ENCODE results near the gene KCNG2. TPM values are rescaled to one million over a fixed set of nuclear protein-coding genes. Genes with fewer than 3 reads are reported as not detected.

The KCNG2 gene
- total RNA-seq, 1 donor from 2014 or later, result not detected

DNA sequence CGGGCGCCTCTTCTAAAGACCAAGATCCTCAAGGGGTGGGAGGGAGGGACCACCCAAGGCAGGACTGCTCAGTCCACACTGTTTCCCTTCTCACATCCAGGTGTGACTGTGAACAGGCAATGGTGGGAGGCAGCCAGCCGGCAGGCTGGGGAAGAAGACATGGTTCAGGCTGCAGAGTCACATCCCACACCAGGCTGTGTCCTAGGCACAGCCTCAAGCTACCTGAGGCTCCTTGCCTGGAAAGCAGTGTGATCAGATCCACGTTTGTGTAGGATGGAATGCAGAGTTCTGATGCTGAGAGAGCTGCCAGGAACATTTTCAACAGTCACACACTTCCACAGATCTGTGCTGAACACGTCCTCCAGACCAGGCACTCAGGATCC lies 137.4 kb downstream of the KCNG2 start:
- H3K4me1 Mint-ChIP-seq, result peaks cover 2% of the 10 kb centered on the region
- no peak for ATAC-seq (ENCODE audit: low read depth)
- no peak overlapping the region for H3K27ac Mint-ChIP-seq
- no peak for DNase-seq
- TF ChIP-seq, protein P1, sequence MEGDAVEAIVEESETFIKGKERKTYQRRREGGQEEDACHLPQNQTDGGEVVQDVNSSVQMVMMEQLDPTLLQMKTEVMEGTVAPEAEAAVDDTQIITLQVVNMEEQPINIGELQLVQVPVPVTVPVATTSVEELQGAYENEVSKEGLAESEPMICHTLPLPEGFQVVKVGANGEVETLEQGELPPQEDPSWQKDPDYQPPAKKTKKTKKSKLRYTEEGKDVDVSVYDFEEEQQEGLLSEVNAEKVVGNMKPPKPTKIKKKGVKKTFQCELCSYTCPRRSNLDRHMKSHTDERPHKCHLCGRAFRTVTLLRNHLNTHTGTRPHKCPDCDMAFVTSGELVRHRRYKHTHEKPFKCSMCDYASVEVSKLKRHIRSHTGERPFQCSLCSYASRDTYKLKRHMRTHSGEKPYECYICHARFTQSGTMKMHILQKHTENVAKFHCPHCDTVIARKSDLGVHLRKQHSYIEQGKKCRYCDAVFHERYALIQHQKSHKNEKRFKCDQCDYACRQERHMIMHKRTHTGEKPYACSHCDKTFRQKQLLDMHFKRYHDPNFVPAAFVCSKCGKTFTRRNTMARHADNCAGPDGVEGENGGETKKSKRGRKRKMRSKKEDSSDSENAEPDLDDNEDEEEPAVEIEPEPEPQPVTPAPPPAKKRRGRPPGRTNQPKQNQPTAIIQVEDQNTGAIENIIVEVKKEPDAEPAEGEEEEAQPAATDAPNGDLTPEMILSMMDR (IDR thresholded peaks at IDR 0.05), result no peak
- H3K36me3 Mint-ChIP-seq (ENCODE audit: low read depth), result peaks cover 92% of the 10 kb centered on the region
- intact Hi-C loops (cut with micrococcal nuclease), result no loop called here
- peaks cover 34% of the 10 kb centered on the region for H3K9me3 Mint-ChIP-seq
- no peaks in the 10 kb centered on the region for H3K27me3 Mint-ChIP-seq
- ChIA-PET CTCF (no interaction called here), POLR2A (no interaction called here)
- no peak overlapping the region for H3K4me3 Mint-ChIP-seq

DNA sequence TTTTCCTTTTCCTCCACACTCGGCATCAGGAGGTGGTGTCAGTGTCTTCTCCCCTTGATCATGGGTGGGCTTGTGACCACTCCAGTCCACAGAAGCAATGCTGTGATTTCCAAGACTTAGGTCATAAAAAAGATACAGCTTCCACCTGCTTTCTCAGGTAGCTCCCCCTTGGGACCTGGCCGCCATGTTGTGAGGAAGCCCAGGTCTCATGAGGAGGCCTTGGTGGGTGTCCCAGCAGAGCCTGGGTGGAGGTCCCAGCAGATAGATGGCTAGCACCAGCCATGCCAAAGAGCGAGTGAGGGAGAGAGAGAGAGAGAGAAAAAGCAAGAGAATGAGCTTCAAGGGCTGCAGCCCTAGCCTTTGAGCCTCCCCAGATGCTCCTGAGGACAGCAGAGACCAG lies 137.8 kb downstream of the KCNG2 start:
- Mint-ChIP-seq H3K4me3 (no peak overlapping the region), H3K36me3 (ENCODE audit: low read depth) (peaks cover 94% of the 10 kb centered on the region), H3K9me3 (peaks cover 34% of the 10 kb centered on the region)

DNA sequence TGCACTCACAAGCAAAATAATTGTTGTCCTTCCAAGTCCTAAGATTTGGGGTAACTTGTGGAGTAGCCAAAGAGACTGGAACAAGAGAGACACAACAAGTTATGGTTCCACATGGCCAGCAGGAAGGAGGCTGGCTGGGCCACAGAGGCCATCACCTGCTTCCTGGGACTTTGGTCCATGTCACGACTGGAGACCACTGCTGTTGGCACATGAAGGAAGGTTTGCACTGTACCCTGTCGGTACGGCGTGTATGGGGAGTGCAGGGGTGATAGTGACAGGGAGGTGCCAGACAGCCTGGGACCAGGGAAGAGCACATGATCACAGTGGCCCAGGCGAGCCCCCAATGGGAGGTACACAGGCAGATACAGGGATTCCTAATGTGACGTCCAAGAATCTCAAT lies 138.2 kb downstream of the KCNG2 start:
- Mint-ChIP-seq H3K36me3 (ENCODE audit: low read depth) (peaks cover 96% of the 10 kb centered on the region), H3K9me3 (peaks cover 34% of the 10 kb centered on the region), H3K27me3 (no peaks in the 10 kb centered on the region), H3K4me3 (no peak overlapping the region), H3K4me1 (peaks cover 2% of the 10 kb centered on the region), H3K27ac (no peak overlapping the region)
- ChIA-PET POLR2A (no interaction called here), CTCF (no interaction called here)
- DNase-seq (no peak), ATAC-seq (ENCODE audit: low read depth) (no peak)
- TF ChIP-seq, protein P1 (IDR thresholded peaks at IDR 0.05), result no peak
- intact Hi-C loops (cut with micrococcal nuclease), result no loop called here

More for the DNA sequence above, 137.8 kb downstream of the KCNG2 start:
- POLR2A ChIA-PET, result no interaction called here
- no peak for ATAC-seq (ENCODE audit: low read depth)
- DNase-seq, result no peak
- Mint-ChIP-seq H3K27me3 (no peaks in the 10 kb centered on the region), H3K4me1 (peaks cover 2% of the 10 kb centered on the region), H3K27ac (no peak overlapping the region)
- TF ChIP-seq, protein P1 (IDR thresholded peaks at IDR 0.05), result no peak
- intact Hi-C loops (cut with micrococcal nuclease), result no loop called here
- CTCF ChIA-PET, result no interaction called here

DNA sequence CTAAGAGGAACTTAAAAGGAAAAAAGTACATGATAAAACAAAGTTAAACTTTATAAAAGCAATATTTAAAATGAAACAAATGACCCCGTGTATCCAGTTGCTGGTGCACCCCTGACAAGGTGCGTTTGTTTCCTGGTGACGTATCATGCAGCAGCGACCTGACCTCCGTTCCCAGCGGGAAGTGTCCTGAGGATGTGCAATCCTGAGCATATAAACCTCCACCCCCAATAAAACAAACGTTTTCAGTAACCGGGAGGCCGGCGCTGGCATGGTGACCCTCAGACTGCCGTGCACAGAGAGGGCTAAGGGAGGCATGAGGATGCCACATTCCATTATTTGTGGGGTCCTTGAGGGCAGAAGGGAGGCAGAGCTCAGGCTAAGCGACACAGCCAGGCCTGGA lies 138.9 kb downstream of the KCNG2 start:
- Mint-ChIP-seq H3K9me3 (peaks cover 29% of the 10 kb centered on the region), H3K4me1 (peaks cover 2% of the 10 kb centered on the region), H3K36me3 (ENCODE audit: low read depth) (peaks cover 96% of the 10 kb centered on the region), H3K27ac (no peak overlapping the region), H3K4me3 (no peak overlapping the region), H3K27me3 (no peaks in the 10 kb centered on the region)
- ATAC-seq (ENCODE audit: low read depth) (no peak), DNase-seq (peak; percentile 4)
- POLR2A ChIA-PET, result no interaction called here
- intact Hi-C loops (cut with micrococcal nuclease), result no loop called here
- TF ChIP-seq, protein P1 (IDR thresholded peaks at IDR 0.05), result no peak
- CTCF ChIA-PET, result no interaction called here

DNA sequence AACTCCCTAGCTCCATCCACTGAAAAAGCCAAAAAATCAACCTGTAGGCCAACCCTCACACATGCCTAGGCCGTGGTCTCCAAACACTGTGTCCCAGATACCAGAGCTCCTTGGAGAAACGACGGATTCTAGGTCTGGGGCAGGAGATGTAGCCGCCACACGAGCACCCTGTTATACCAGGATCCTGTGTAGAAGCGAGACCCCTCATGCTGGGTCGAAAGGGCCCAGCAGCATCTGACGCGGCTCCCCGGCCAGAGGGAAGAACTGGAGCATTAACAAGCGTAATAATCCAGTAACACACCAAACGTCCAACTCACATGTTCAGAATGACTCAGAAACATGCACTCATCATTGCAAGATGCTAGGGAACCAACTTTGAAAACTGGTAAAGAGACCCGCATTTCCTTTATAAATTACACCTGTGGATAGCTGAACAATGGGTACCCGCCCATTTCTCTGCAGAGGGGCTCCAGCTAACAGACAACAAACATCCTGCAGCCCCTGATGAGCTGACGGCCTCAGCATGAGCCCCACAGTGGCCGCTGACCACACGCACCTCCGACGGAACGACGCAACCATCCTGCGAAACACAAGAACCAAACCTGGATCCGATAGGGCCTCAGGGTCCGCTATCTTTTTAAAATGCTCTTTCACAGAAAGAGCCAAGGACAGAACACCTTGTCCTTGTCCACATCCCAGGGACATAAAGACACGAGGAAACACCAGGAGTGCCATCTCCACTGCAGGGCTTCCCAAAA lies 139.5 kb downstream of the KCNG2 start:
- CTCF ChIA-PET, result no interaction called here
- intact Hi-C loops (cut with micrococcal nuclease), result no loop called here
- H3K4me1 Mint-ChIP-seq, result peaks cover 2% of the 10 kb centered on the region
- no peak for ATAC-seq (ENCODE audit: low read depth)
- H3K4me3 Mint-ChIP-seq, result no peak overlapping the region
- peaks cover 26% of the 10 kb centered on the region for H3K9me3 Mint-ChIP-seq
- H3K27me3 Mint-ChIP-seq, result no peaks in the 10 kb centered on the region
- POLR2A ChIA-PET, result no interaction called here
- TF ChIP-seq, protein P1 (IDR thresholded peaks at IDR 0.05), result no peak
- DNase-seq, result no peak
- H3K36me3 Mint-ChIP-seq (ENCODE audit: low read depth), result peaks cover 98% of the 10 kb centered on the region
- no peak overlapping the region for H3K27ac Mint-ChIP-seq
